ENCODE data around the gene RIOK1.

- TF ChIP-seq, protein P1, sequence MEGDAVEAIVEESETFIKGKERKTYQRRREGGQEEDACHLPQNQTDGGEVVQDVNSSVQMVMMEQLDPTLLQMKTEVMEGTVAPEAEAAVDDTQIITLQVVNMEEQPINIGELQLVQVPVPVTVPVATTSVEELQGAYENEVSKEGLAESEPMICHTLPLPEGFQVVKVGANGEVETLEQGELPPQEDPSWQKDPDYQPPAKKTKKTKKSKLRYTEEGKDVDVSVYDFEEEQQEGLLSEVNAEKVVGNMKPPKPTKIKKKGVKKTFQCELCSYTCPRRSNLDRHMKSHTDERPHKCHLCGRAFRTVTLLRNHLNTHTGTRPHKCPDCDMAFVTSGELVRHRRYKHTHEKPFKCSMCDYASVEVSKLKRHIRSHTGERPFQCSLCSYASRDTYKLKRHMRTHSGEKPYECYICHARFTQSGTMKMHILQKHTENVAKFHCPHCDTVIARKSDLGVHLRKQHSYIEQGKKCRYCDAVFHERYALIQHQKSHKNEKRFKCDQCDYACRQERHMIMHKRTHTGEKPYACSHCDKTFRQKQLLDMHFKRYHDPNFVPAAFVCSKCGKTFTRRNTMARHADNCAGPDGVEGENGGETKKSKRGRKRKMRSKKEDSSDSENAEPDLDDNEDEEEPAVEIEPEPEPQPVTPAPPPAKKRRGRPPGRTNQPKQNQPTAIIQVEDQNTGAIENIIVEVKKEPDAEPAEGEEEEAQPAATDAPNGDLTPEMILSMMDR (IDR thresholded peaks at IDR 0.05 in 2 of 3, conservative IDR thresholded peaks at IDR 0.05 in 1 of 3; ENCODE audit: insufficient read depth in 2 of 3, low read depth in 1 of 3, low read length in 3 of 3) = no peak
- TF ChIP-seq TAF9B (IDR thresholded peaks at IDR 0.05; ENCODE audit: partially characterized antibody) (no peak), SIN3A (IDR thresholded peaks at IDR 0.05; ENCODE audit: borderline replicate concordance in 2 of 2, control insufficient read depth in 1 of 2, low read depth in 2 of 2, low read length in 2 of 2) (no peak)
Observed at GRCh38 chr6:7341271-7341670, 48.3 kb upstream of the RIOK1 start.

All from K562 (cell line).